Left hindlimb (tissue), 1 donor: ENCODE data around the gene BRMS1.
"Not testable (repeated sequence)": the region's sequence is repeated elsewhere in the genome, so short reads cannot be mapped to it uniquely, and the experiment has no call there.

ENCODE experiments used
- DNase-seq: peaks from one replicate; pipeline ENCODE4 v3.0.0-alpha.2; 2018

BRMS1 gene

DNA sequence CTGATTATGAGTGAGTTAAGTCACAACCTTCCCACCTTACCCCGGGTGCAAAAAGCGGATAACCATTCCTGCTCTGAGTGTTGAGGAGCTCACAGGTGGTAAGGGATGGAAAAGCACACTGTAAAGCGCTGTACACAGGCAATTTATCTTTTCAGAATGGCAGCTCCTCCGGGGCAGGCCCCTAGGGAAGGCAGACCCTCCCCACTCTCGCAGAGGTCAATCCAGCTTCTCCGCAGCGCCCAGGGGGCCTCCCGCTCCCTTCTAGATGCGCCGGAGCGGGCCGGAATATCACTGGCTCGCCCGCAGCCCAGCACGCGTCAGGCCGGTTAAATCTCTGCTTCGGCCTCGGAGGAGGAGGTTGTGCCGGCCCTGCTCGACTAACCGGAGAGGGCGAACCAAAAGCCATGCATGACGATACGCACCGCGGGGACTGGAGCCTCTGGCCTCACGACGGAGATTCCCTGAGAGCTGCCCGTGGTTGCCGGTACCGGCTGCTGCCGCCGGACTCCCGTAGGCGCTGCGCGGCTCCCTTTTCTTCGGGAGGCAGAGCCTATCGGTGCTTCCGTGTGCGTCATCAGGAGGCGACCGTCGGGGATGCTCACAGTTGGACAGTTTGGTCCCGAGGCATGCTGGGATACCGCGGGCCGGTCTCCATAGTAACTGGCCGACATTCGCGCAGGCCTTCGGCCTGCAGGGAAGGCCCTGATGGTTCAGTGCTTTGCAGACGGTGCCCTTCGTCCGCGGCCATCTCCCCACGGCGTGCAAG is at the start of gene BRMS1:
Gene BRMS1 (minus strand): TSS at position 555 of the 766 bp plus-strand sequence. CDS start 2,870 bp downstream, outside the sequence.
- DNase-seq, result peak; percentile 97

GRCh38 chr11:66393954-66394353 is 49.0 kb upstream of the BRMS1 start:
- DNase-seq, result no peak

GRCh38 chr11:66391322-66391721 is 46.4 kb upstream of the BRMS1 start:
- DNase-seq, result no peak

DNA sequence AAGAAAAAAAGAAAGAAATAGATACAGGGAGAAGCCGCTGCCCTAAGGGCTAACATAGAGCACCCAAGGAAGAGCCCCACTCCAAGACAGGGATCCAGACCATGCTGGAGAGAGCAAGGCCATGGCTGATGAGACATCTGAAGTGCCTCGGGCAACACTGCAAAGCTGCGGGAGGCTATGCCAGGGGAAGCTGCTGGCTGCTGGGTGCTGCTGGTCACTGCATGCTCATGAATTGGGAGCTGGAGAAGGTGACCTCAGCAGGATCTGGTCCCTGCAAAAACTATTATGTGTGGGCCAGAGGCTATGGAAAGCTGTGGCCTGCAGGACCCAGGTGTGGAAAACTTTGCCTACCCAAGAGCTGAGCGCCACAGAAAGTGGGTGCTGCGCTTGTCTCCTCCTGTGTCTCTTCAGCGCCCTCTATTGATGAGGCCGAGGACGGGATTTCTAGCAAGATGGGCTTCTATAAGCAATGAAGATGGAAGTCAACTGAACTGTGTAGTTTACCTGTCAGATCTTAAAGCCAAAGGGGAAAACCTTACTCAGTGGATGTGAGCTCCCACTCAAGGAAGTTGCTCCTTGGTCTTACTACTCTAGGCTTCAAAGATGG is 44.0 kb upstream of the BRMS1 start:
- DNase-seq, result no peak

DNA sequence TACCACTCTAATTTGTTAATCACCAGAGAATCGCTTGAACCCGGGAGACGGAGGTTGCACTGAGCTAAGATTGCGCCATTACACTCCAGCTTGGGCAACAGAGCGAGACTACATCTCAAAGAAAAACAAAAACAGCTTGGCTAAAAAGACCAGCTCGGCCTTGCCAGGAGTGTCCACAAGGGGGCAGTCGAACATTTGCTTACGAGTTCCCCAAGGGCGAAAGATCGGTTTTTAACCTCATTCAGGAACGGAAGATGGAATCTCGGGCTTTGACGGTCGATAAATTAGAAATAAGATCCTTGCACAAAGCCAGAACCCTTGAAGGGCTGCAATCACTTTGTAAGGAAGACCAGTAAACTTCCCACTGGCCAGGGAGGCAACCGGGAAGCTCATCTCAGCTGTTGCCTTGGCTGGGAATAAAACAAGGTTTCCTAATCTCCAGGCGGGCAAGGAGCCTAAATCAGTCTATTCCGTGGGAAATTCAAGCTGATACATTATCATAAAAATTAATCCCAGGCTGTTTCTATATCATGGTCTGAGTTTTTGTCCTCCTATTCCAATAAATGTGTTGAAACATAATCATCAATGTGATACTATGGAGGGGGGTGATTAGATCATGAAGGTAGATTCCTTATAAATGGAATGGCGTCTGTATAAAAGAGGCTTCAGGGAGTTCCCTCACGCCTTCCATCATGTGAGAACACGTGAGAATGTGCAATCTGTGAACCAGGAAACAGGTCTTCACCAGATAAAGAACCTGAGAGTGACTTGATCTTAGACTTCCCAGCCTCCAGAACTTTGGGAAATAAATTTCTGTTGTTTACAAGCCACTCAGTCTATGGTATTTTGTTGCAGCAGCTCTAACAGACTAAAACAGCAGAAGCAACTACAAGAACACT is 41.5 kb upstream of the BRMS1 start:
- peak; percentile 74 for DNase-seq

DNA sequence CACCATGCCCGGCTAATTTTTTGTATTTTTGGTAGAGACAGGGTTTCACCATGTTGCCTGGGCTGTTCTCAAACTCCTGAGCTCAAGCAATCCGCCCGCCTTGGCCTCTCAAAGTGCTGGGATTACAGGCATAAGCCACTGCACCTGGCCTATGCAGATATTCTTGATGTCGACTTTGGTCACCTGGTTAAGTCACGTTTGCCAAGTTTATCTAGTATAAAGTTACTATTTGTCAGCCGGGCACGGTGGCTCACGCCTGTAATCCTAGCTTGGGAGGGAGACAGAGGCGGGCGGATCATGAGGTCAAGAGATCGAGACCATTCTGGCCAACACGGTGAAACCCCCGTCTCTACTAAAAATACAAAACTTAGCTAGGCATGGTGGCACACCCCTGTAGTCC is 39.4 kb upstream of the BRMS1 start:
- DNase-seq, result not testable (repeated sequence)

DNA sequence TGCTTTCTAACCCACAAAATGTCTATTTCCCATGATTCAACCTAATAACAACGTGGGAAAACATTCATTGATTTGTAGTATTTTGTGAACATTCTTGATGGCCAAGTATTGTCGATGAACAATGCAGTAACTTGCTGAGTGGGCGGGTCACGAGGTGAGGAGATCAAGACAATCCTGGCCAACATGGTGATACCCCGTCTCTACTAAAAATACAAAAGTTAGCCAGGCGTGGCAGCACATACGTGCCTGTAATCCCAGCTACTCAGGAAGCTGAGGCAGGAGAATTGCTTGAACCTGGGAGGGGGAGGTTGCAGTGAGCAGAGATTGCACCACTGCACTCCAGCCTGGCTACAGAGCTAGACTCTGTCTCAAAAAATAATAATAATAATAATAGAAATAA is 35.4 kb upstream of the BRMS1 start:
- not testable (repeated sequence) for DNase-seq

GRCh38 chr11:66373690-66374287 is 28.9 kb upstream of the BRMS1 start:
- not testable (repeated sequence) for DNase-seq

- no peak for DNase-seq
Measured at GRCh38 chr11:66373265-66373664, 28.4 kb upstream of the BRMS1 start.

- peak; percentile 67 for DNase-seq
Measured at GRCh38 chr11:66371627-66372415, 26.9 kb upstream of the BRMS1 start, which contains the start of gene SLC29A2. TSS of gene SLC29A2 (minus strand) at chr11:66371760. CDS start at chr11:66371591, 169 bp downstream.

DNA sequence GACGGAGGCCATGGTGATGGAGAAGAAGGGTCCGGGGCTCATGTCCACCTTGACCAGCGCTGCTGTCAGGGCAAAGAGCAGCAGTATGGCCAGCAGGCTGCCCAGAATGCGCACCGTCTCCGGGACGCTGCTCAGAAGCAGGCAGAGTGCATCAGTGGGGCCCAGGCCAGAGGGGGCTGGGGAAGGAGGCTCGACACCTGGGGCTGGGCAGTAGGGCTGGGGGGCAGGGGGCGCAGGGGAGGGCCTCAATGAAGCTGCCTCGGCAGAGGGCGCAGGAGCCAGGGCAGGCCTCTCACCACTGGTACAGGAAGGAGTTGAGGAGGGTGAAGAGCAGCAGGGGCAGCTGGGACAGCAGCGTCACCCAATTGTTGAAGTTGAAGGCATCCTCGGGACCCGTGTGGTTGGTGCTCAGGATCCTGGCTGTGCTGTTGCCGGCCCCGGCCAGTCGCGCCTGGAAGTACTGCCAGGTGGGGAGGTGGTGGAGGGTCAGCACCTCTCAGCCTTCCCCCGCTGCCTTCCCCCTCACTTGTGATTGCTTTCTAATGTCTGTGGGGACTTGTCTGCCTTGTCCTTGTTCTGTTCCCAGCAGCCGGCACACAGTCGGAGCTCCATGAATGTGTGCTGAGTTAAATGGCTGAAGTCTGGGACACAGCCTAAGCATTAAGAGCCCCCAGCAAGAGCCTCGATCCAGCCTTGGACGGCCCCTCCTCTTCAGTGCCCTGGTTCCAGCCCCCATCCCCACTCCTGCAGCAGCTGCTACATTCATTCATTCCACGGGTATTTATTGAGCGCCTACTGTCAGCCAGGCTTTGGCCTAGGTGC is 24.4 kb upstream of the BRMS1 start:
- DNase-seq, result no peak

- no peak for DNase-seq
Measured at GRCh38 chr11:66368484-66368883, 23.6 kb upstream of the BRMS1 start.

DNA sequence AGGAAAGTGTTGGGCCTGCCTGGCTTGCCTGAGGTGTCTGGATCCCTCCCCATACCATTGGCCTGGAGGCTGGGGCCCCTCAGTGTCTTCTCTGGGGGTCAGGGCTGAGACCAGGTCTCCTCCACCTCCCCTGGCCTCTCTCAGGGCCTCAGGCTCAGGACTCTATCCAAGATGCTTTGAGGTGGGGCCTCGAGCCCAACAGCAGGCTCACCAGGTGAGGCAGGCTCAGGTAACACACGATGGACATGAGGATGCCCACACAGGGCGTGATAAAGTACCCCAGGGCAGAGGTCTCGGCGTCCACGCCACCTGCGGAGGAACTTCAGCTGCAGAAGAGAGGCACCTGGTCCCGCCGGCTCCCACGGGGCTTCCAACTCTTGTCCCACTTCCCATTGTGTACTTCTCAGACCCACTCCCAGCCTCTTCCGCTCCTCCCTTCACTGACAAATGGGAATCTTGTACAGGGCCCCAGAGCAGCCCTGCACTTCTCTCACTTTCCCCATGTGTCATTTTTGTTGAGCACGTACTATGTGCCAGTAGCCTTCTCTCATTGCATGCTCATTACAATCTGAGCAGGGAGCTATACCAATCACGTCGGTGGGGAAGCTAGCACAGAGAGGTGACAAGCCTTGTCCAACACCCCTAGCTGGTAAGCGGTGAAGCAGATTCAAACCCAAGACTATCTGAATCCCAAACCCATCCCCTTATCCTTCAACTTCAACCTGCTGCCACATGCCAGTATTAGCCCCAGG is 22.8 kb upstream of the BRMS1 start:
- no peak for DNase-seq

GRCh38 chr11:66366844-66367477 is 22.1 kb upstream of the BRMS1 start:
- DNase-seq, result no peak

- DNase-seq, result no peak
Measured at GRCh38 chr11:66365711-66366619, 21.1 kb upstream of the BRMS1 start.

- no peak for DNase-seq
Measured at GRCh38 chr11:66365166-66365565, 20.3 kb upstream of the BRMS1 start.

GRCh38 chr11:66363805-66364535 is 19.1 kb upstream of the BRMS1 start:
- no peak for DNase-seq

GRCh38 chr11:66363187-66363601 is 18.3 kb upstream of the BRMS1 start:
- DNase-seq, result no peak
